OCI-LY7 (cell line): ENCODE measurements around the gene PLXNA4.

Source experiments
- EZH2phosphoT487 ChIP-seq: fragments of 200-600 bp; sonication (generic); IDR thresholded peaks from 2 replicates; pipeline ENCODE4 v1.6.1; 2018; ENCODE audit warnings: low read depth, borderline replicate concordance, mild to moderate bottlenecking, mixed run types, antibody characterized with exemption, low read length, moderate library complexity, mixed read lengths
- TF ChIP-seq, protein P1 (sequence below): fragments of 200-600 bp; sonication (generic); conservative IDR thresholded peaks from 2 replicates; pipeline ENCODE4 v1.5.1; 2014; ENCODE audit warnings: mild to moderate bottlenecking, antibody characterized with exemption, low read length, moderate library complexity, mixed read lengths

- TF ChIP-seq, protein P1, sequence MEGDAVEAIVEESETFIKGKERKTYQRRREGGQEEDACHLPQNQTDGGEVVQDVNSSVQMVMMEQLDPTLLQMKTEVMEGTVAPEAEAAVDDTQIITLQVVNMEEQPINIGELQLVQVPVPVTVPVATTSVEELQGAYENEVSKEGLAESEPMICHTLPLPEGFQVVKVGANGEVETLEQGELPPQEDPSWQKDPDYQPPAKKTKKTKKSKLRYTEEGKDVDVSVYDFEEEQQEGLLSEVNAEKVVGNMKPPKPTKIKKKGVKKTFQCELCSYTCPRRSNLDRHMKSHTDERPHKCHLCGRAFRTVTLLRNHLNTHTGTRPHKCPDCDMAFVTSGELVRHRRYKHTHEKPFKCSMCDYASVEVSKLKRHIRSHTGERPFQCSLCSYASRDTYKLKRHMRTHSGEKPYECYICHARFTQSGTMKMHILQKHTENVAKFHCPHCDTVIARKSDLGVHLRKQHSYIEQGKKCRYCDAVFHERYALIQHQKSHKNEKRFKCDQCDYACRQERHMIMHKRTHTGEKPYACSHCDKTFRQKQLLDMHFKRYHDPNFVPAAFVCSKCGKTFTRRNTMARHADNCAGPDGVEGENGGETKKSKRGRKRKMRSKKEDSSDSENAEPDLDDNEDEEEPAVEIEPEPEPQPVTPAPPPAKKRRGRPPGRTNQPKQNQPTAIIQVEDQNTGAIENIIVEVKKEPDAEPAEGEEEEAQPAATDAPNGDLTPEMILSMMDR: no peak
- no peak for TF ChIP-seq EZH2phosphoT487
These were observed 256.8 kb downstream of the PLXNA4 start for GRCh38 chr7:132319481-132319880.
